Measurements from ENCODE around the gene GABPB1.

DNA sequence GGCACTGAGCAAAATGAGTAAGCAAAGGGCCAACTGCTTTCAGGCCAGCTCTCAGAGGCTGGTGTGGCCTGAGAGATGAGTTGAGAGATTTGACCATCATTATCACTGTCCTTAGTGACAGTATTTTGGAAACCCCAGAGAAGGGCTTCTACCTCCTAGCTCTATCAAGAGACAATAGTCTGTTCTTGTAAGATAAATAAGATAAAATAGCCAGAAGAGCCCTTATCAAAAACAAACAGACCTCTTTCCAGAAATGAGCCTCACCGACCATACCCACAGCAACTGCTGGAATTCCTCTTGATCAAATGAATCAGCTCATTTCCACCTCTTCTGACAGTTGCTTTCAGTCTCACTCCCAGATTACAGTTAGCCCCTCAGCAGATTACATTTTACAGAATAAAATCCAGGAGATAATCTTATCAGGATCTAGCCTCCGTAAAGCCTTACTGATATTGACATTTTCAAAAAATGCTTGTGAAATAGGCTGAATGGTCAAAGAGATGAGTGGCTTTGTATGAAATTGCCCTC lies 94.0 kb downstream of the GABPB1 start:
- no peak for TF ChIP-seq CTCF (conservative IDR thresholded peaks at IDR 0.05; ENCODE audit: low read length)
- TF ChIP-seq EZH2phosphoT487 (IDR thresholded peaks at IDR 0.05; ENCODE audit: borderline replicate concordance), result no peak

Data from Loucy (cell line).